SK-N-SH (cell line): ENCODE measurements around the gene NEK6. TPM values are rescaled to one million over a fixed set of nuclear protein-coding genes. Genes with fewer than 3 reads are reported as not detected.

ENCODE experiments used
- CTCF ChIA-PET: fragments of 300-600, 350-600 bp; formaldehyde crosslinking; extraction: SDS; loops from one replicate; lab custom pipeline; 2021; lab: Yijun Ruan, JAX
- POLR2A ChIA-PET: fragments of 350-600 bp; sonication (Branson Sonifier 250); formaldehyde crosslinking; extraction: SDS; loops from one replicate; lab custom pipeline; 2020; ENCODE audit warnings: antibody characterized with exemption, inconsistent platforms; lab: Yijun Ruan, JAX
- DNase-seq: peaks from one replicate; pipeline ENCODE4 v3.0.0; 2012
- H2AFZ ChIP-seq: fragments of 200-600 bp; sonication (generic); 2 replicates; pipeline ENCODE4 v1.8.1; 2016; ENCODE audit warnings: antibody characterized with exemption, mild to moderate bottlenecking, low read depth
- H3F3A ChIP-seq: fragments of 200-600 bp; sonication (generic); replicated peaks from 2 replicates; pipeline ENCODE3; 2016; ENCODE audit warnings: antibody characterized with exemption, mild to moderate bottlenecking; ENCODE audit not compliant: insufficient read depth
- H3K27ac ChIP-seq, 2 experiments: fragments of 200-500 bp in 1 of 2; fragments of 200-600 bp in 1 of 2; sonication (Bioruptor generic) in 1 of 2; sonication (generic), shearing (Covaris generic) in 1 of 2; 2 replicates each; pipeline versions ENCODE4 v1.5.1 to v1.6.1; 2014 to 2016; ENCODE audit warnings: low read depth in 2 of 2, inconsistent platforms in 1 of 2, low read length in 1 of 2, mild to moderate bottlenecking in 1 of 2, mixed read lengths in 1 of 2
- H3K27me3 ChIP-seq: fragments of 200-600 bp; sonication (generic), shearing (Covaris generic); 2 replicates; pipeline ENCODE4 v1.6.1; 2016; ENCODE audit warnings: mixed run types; ENCODE audit not compliant: insufficient read depth
- H3K36me3 ChIP-seq, 2 experiments: fragments of 200-500 bp in 1 of 2; fragments of 200-600 bp in 1 of 2; sonication (Bioruptor generic) in 1 of 2; sonication (generic) in 1 of 2; replicated peaks in 1 of 2; 2 replicates each; pipeline versions ENCODE3 to v1.5.1; 2014 to 2016; ENCODE audit warnings: low read length in 1 of 2, mild to moderate bottlenecking in 1 of 2; ENCODE audit not compliant: insufficient read depth in 2 of 2, control insufficient read depth in 1 of 2
- H3K4me1 ChIP-seq, 2 experiments: fragments of 200-500 bp in 1 of 2; fragments of 200-600 bp in 1 of 2; sonication (Bioruptor generic) in 1 of 2; sonication (generic), shearing (Covaris generic) in 1 of 2; 2 replicates each; pipeline versions ENCODE4 v1.5.1 to v1.6.1; 2014 to 2016; ENCODE audit warnings: low read depth in 1 of 2, low read length in 1 of 2, mixed run types in 1 of 2; ENCODE audit not compliant: insufficient read depth in 2 of 2, control insufficient read depth in 1 of 2
- H3K4me2 ChIP-seq: fragments of 200-600 bp; sonication (generic), shearing (Covaris generic); 2 replicates; pipeline ENCODE4 v1.6.1; 2017; ENCODE audit warnings: mixed run types
- H3K4me3 ChIP-seq, 2 experiments: fragments of 200-500 bp in 1 of 2; fragments of 200-600 bp in 1 of 2; sonication (Bioruptor generic) in 1 of 2; sonication (generic), shearing (Covaris generic) in 1 of 2; 2 replicates each; pipeline versions ENCODE4 v1.5.1 to v1.8.1; 2014 to 2016; ENCODE audit warnings: low read depth in 2 of 2, inconsistent platforms in 1 of 2, low read length in 1 of 2, mild to moderate bottlenecking in 1 of 2, mixed read lengths in 1 of 2, moderate library complexity in 1 of 2
- H3K79me2 ChIP-seq: fragments of 200-600 bp; sonication (generic); 2 replicates; pipeline ENCODE4 v1.8.1; 2017; ENCODE audit warnings: mild to moderate bottlenecking; ENCODE audit not compliant: insufficient read depth
- H3K9ac ChIP-seq: fragments of 200-600 bp; sonication (generic); 2 replicates; pipeline ENCODE4 v1.6.1; 2017; ENCODE audit warnings: mixed run types
- H3K9me2 ChIP-seq: fragments of 200-600 bp; sonication (generic); 2 replicates; pipeline ENCODE4 v1.6.1; 2017; ENCODE audit warnings: mixed run types
- H3K9me3 ChIP-seq: fragments of 200-600 bp; sonication (generic); 2 replicates; pipeline ENCODE4 v1.6.1; 2017; ENCODE audit warnings: mixed run types, mild to moderate bottlenecking, moderate library complexity
- H4K20me1 ChIP-seq: fragments of 200-600 bp; sonication (generic); 2 replicates; pipeline ENCODE4 v1.6.1; 2017; ENCODE audit warnings: mild to moderate bottlenecking, mixed run types; ENCODE audit not compliant: insufficient read depth
- CTCF ChIP-seq: fragments of 200-600 bp; sonication (generic); IDR thresholded peaks from 2 replicates; pipeline ENCODE4 v1.6.1; 2017; ENCODE audit warnings: antibody characterized with exemption, mild to moderate bottlenecking, moderate library complexity
- EP300 ChIP-seq, 2 experiments: IDR thresholded peaks; 2 replicates each; pipeline versions ENCODE4 v1.4.0 to v1.6.1; 2012; ENCODE audit warnings: borderline replicate concordance in 1 of 2, low read depth in 1 of 2, low read length in 1 of 2
- FOSL2 ChIP-seq: IDR thresholded peaks from 2 replicates; pipeline ENCODE4 v1.4.0; 2012; ENCODE audit warnings: low read depth, mild to moderate bottlenecking, moderate library complexity, borderline replicate concordance
- FOXJ3 ChIP-seq: sonication (generic); formaldehyde crosslinking; IDR thresholded peaks from 2 replicates; pipeline ENCODE4 v1.5.1; 2020; ENCODE audit warnings: mild to moderate bottlenecking, missing genetic modification reagents
- GABPA ChIP-seq: IDR thresholded peaks from 2 replicates; pipeline ENCODE4 v1.4.0; 2012; ENCODE audit warnings: low read depth, mild to moderate bottlenecking
- GATA2 ChIP-seq: sonication (generic); formaldehyde crosslinking; IDR thresholded peaks from 2 replicates; pipeline ENCODE4 v1.5.0; 2020; ENCODE audit warnings: mild to moderate bottlenecking, missing genetic modification reagents
- IRF3 ChIP-seq: fragments of 150-350 bp; IDR thresholded peaks from 2 replicates; pipeline ENCODE4 v1.6.1; 2016; ENCODE audit warnings: mild to moderate bottlenecking, low read depth, low read length
- NFIC ChIP-seq: IDR thresholded peaks from 2 replicates; pipeline ENCODE4 v1.4.0; 2012; ENCODE audit warnings: borderline replicate concordance
- PBX3 ChIP-seq: IDR thresholded peaks from 2 replicates; pipeline ENCODE4; 2012
- POLR2AphosphoS5 ChIP-seq: IDR thresholded peaks from 2 replicates; pipeline ENCODE4 v1.6.1; 2012; ENCODE audit warnings: low read depth, low read length
- RAD21 ChIP-seq: IDR thresholded peaks from 2 replicates; pipeline ENCODE4 v1.6.1; 2012; ENCODE audit warnings: mild to moderate bottlenecking, low read length
- REST ChIP-seq: IDR thresholded peaks from 2 replicates; pipeline ENCODE4 v1.6.1; 2012; ENCODE audit warnings: mild to moderate bottlenecking, low read depth, low read length, moderate library complexity
- SMC3 ChIP-seq: IDR thresholded peaks from 2 replicates; pipeline ENCODE4 v1.6.1; 2012; ENCODE audit warnings: low read depth, low read length, improper control_type of control experiment
- TAF1 ChIP-seq: IDR thresholded peaks from 2 replicates; pipeline ENCODE4 v1.6.1; 2012; ENCODE audit warnings: low read depth, mild to moderate bottlenecking, low read length, moderate library complexity, borderline replicate concordance
- TCF12 ChIP-seq: IDR thresholded peaks from 2 replicates; pipeline ENCODE4 v1.4.0; 2012
- USF1 ChIP-seq: IDR thresholded peaks from 2 replicates; pipeline ENCODE4 v1.4.0; 2012; ENCODE audit warnings: low read depth, borderline replicate concordance
- YY1 ChIP-seq: IDR thresholded peaks from 2 replicates; pipeline ENCODE4 v1.4.0; 2012; ENCODE audit warnings: low read depth, mild to moderate bottlenecking
- WGBS: methylation state at CpG from one replicate; pipeline ENCODE4 v1.1.6; 2017; ENCODE audit warnings: low lambda C conversion rate; 5-methylcytosine and 5-hydroxymethylcytosine counted together
- polyA plus RNA-seq, 3 experiments: library from polyadenylated mRNA; depleted of rRNA; stranded (reverse); fragments of >200 nt; gene quantifications; 2 replicates each; pipeline ENCODE4 v1.2.3, GENCODE V29; 2012

NEK6 gene
- polyA plus RNA-seq, 1 of the 3 experiments (the other 2 are of a cell fraction): 89.8 TPM

- no peak for TF ChIP-seq CTCF
- TF ChIP-seq RAD21: no peak
- TF ChIP-seq NFIC: no peak
- TF ChIP-seq POLR2AphosphoS5: no peak
- TF ChIP-seq GATA2 (CRISPR knock-in tag): no peak
Observed at GRCh38 chr9:124303762-124304161, 46.0 kb downstream of the NEK6 start (continued).

- Histone ChIP-seq H4K20me1 (no peaks in the 10 kb centered on the region), H2AFZ (no peak overlapping the region), H3K9me3 (no peaks in the 10 kb centered on the region), H3K79me2 (peaks cover 74% of the 10 kb centered on the region), H3K27me3 (no peaks in the 10 kb centered on the region), H3K9me2 (no peaks in the 10 kb centered on the region), H3K4me3 (no peak overlapping the region), H3K4me2 (no peak overlapping the region), H3F3A (peaks cover 25% of the 10 kb centered on the region), H3K9ac (no peak overlapping the region), H3K4me1 (peaks cover 0 to 25% of the 10 kb centered on the region in 2 experiments; a peak in 3 of 4 replicates), H3K27ac (no peak overlapping the region), H3K36me3 (peaks cover 4 to 17% of the 10 kb centered on the region in 2 experiments)
- ChIA-PET CTCF (interaction anchor here (0.8 to 1.9 kb wide), 3 partner anchors 12 to 56 kb away, joined by 3 to 6 read pairs (median 3); no protein-coding TSS in a partner anchor), POLR2A (no interaction called here)
- 99% methylated on average over 8 of the region's 8 CpGs for WGBS
- TF ChIP-seq GATA2 (CRISPR knock-in tag) (no peak), FOXJ3 (CRISPR knock-in tag) (no peak), POLR2AphosphoS5 (no peak), USF1 (no peak), RAD21 (no peak), PBX3 (no peak), TAF1 (no peak), IRF3 (no peak), REST (no peak), YY1 (no peak), GABPA (no peak), FOSL2 (no peak), SMC3 (no peak), TCF12 (no peak), EP300 (IDR thresholded peaks at IDR 0.05; ENCODE audit: borderline replicate concordance in 1 of 2, low read depth in 1 of 2, low read length in 1 of 2) (no peak)
- no peak for DNase-seq
Observed at GRCh38 chr9:124304285-124304684, 46.5 kb downstream of the NEK6 start.
